Measurements from ENCODE around the gene SUSD6. TPM values are rescaled to one million over a fixed set of nuclear protein-coding genes. Genes with fewer than 3 reads are reported as not detected.

The SUSD6 gene
- total RNA-seq, 2 experiments from 2014 or later: 23.1 to 43.6 TPM

DNA sequence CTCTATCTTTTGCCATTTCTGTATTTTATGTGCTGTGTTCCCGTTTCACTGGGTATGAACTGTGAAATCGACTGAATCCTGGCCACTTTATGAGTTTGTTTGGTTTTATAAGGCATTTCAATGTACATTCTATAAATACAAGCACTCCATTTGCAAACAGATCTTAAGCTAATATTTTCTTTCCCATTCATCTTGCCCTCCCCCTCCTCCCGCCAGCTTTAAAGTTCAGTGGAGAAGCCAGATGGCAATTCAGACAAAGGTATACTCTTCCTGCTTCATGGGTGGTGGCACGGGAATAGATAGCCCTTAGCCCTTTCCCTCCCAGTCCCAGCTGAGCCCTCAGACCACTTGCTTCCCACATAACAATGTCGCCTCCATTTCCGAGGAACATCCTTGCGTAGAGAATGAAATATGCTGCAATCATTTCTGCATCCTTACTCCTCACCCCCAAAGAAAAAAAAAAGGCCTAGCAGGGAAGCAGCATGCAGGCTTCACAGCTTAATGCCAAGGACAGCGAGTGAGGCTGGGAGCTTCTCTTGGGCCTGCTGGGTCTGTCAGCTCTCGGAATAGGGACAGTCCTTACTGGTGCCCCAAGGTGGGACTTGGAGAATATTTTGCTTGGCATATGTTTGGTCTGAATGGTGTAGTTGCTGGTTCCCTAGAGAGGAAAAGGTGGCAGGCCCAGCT, 102.7 kb downstream of the SUSD6 start:
- ChIA-PET CTCF (ENCODE audit: unreplicated experiment) (no interaction called here), POLR2A (interaction anchor here (0.6 to 0.7 kb wide), 2 partner anchors 22 to 138 kb away, joined by 4 to 5 read pairs; no protein-coding TSS in a partner anchor)
- Histone ChIP-seq H3K4me3 (ENCODE audit: low read depth, low read length, poor library complexity, severe bottlenecking) (no peak overlapping the region), H3K4me2 (ENCODE audit: low read length) (no peak overlapping the region), H3K79me2 (ENCODE audit: insufficient read depth, low read depth, low read length) (peaks cover 8% of the 10 kb centered on the region; the same call in 1 of the 2 replicates), H3K9me2 (ENCODE audit: insufficient read depth, low read length) (no peaks in the 10 kb centered on the region), H3K27ac (ENCODE audit: low read depth, low read length, poor library complexity, severe bottlenecking) (no peak overlapping the region), H3K36me3 (ENCODE audit: insufficient read depth, low read length) (peaks cover 59% of the 10 kb centered on the region), H3K9me3 (ENCODE audit: low read length) (no peaks in the 10 kb centered on the region), H3K4me1 (ENCODE audit: insufficient read depth, low read length, poor library complexity, severe bottlenecking) (peaks cover 11% of the 10 kb centered on the region), H2AFZ (ENCODE audit: low read length) (no peak overlapping the region), H4K20me1 (ENCODE audit: insufficient read depth, low read length) (peaks cover 9% of the 10 kb centered on the region; the same call in 1 of the 2 replicates)
- intact Hi-C loops (cut with micrococcal nuclease; ENCODE audit: unreplicated experiment): no loop called here
- TSS peak; percentile 65 for BruUV-seq (replicated peaks)
- DNase-seq (ENCODE audit: low spot score): no peak
- TF ChIP-seq EZH2phosphoT487 (IDR thresholded peaks at IDR 0.05; ENCODE audit: borderline replicate concordance, low read depth, low read length) (no peak), CTCF (conservative IDR thresholded peaks at IDR 0.05; ENCODE audit: low read length) (no peak)

DNA sequence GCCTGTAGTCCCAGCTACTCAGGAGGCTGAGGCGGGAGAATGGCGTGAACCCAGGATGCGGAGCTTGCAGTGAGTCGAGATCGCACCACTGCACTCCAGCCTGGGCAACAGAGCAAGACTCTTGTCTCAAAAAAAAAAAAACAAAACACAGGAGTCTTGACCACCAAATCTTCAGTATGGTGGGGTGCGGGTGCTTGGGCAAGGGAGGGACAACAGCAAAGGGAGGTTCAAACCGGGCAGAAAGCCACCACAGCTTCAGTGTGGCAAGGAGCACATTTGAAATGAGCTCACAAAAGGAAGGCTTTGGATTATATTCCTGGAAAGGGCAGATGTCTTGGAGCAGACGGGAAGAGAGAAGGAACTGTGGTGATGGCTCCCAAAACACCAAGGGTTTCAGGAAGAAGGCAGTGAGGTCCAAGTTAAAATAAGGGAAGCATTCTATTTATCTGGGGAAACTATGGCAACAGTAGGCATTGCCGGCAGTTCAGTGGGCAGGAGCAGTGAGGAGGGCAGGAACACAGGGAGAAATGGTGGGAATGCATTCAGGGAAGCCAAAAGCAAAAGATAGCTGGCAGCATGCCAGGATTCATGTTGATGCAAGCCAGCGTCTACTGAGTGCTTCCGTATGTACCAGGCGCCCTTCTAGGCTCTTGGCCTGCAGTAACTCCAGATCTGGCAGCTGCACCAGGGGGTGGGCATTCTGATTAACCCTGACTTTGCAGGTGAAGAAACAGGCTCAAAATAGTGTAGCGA, 104.5 kb downstream of the SUSD6 start:
- BruUV-seq (replicated peaks): no TSS peak
- Histone ChIP-seq H3K4me3 (ENCODE audit: low read depth, low read length, poor library complexity, severe bottlenecking) (no peak overlapping the region), H3K4me2 (ENCODE audit: low read length) (no peak overlapping the region), H3K27ac (ENCODE audit: low read depth, low read length, poor library complexity, severe bottlenecking) (no peak overlapping the region), H3K79me2 (ENCODE audit: insufficient read depth, low read depth, low read length) (no peaks in the 10 kb centered on the region), H3K9me3 (ENCODE audit: low read length) (no peaks in the 10 kb centered on the region), H2AFZ (ENCODE audit: low read length) (no peak overlapping the region), H3K9me2 (ENCODE audit: insufficient read depth, low read length) (no peaks in the 10 kb centered on the region), H4K20me1 (ENCODE audit: insufficient read depth, low read length) (no peaks in the 10 kb centered on the region), H3K4me1 (ENCODE audit: insufficient read depth, low read length, poor library complexity, severe bottlenecking) (peaks cover 9% of the 10 kb centered on the region), H3K36me3 (ENCODE audit: insufficient read depth, low read length) (peaks cover 42% of the 10 kb centered on the region)
- intact Hi-C loops (cut with micrococcal nuclease; ENCODE audit: unreplicated experiment): no loop called here
- DNase-seq (ENCODE audit: low spot score): no peak
- ChIA-PET CTCF (ENCODE audit: unreplicated experiment) (no interaction called here), POLR2A (no interaction called here)
- TF ChIP-seq EZH2phosphoT487 (IDR thresholded peaks at IDR 0.05; ENCODE audit: borderline replicate concordance, low read depth, low read length) (no peak), CTCF (conservative IDR thresholded peaks at IDR 0.05; ENCODE audit: low read length) (no peak)
